HG03571 (cell line): ENCODE results near the gene TMPRSS11D.

Experiments used
- ATAC-seq: cut with Tn5 transposase; IDR thresholded peaks from one replicate; pipeline ENCODE4 v1.9.1; 2021; ENCODE audit not compliant: unreplicated experiment

Gene TMPRSS11D, protein sequence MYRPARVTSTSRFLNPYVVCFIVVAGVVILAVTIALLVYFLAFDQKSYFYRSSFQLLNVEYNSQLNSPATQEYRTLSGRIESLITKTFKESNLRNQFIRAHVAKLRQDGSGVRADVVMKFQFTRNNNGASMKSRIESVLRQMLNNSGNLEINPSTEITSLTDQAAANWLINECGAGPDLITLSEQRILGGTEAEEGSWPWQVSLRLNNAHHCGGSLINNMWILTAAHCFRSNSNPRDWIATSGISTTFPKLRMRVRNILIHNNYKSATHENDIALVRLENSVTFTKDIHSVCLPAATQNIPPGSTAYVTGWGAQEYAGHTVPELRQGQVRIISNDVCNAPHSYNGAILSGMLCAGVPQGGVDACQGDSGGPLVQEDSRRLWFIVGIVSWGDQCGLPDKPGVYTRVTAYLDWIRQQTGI

DNA sequence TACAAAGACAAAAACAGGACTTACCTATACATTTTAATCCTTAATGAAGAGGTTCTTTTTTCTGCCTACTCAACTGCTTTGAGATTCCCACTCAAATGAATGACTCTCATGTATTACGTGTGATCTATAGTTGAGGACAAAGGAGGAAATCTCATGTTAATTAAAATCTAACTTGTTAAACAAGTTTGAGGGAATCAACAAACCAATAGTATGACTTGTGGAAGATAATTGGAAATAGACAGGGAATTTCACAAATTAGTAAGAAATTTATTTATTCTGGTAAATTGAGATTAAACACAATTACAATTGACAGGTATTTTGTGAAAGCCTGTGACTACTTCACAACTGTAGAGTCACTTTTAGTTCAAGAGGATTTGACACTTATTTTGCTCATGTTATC is at the start of gene TMPRSS11D:
TMPRSS11D (minus strand) TSS at position 101 of the 400 bp plus-strand sequence; CDS start at position 32, 69 bp downstream.
- ATAC-seq: no peak

- ATAC-seq: no peak
These were observed 49.2 kb upstream of the TMPRSS11D start for GRCh38 chr4:67933038-67933437.

- no peak for ATAC-seq
These were observed 47.5 kb upstream of the TMPRSS11D start for GRCh38 chr4:67931256-67931655.

DNA sequence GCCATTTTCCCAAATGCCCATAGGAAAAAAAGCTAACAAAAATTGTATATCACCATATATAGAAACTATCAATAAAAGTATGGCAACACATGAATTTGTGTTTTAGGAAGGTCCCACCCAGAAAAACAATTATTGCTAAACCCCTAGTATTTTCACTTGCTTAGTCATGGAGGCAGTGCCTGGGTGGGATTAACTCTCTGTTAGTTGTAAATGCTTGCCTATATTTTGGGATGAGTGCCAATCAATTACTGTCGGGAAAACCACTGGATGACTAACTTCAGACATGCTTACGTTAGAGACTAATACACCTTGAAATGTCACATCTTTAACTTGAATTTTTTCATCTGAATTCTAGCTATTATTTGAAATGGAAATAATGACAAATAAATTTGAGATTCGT is 45.6 kb upstream of the TMPRSS11D start:
- no peak for ATAC-seq

GRCh38 chr4:67928546-67928945 is 44.7 kb upstream of the TMPRSS11D start:
- no peak for ATAC-seq

- ATAC-seq: no peak
These were observed 43.4 kb upstream of the TMPRSS11D start for GRCh38 chr4:67927251-67927650.

DNA sequence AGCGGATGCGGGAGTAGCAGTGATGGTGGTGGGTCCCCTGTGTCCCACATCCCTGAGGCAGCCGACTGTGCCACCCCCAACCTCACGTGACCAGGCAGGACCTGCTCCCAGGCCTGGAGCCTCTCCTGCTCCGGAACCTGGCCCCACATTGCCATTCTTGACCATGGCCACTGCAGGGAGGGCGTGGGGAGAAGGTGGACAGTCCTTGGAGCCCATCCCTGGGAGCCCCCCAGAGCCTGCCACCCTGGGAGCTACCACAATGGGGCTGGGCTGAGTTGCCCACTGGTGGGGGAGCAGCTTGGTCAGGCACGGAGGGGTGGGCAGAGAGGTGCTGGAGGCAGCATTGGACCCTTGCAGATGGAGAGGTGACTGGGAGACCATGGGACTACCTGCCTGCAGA is 42.7 kb upstream of the TMPRSS11D start:
- no peak for ATAC-seq

- no peak for ATAC-seq
These were observed 38.9 kb upstream of the TMPRSS11D start for GRCh38 chr4:67922697-67923096.

DNA sequence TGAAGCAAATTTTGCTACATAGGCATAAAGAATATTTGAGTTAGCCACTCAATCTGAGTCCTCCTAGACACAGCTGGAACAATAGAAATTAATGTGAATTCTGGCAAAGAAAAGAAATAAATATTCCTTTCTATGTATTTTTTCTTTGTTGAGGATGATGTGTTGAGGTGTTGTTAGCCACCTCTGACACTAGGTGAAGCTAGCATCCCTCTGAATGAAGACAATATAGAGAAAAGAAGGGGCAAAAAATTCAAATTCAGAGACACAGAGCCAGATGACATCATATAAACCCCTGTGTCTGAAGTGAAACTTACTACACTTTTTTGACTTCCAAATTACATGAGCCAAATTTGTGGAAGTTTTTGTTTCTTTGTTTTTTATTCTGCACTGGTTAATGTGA is 34.6 kb upstream of the TMPRSS11D start:
- no peak for ATAC-seq

DNA sequence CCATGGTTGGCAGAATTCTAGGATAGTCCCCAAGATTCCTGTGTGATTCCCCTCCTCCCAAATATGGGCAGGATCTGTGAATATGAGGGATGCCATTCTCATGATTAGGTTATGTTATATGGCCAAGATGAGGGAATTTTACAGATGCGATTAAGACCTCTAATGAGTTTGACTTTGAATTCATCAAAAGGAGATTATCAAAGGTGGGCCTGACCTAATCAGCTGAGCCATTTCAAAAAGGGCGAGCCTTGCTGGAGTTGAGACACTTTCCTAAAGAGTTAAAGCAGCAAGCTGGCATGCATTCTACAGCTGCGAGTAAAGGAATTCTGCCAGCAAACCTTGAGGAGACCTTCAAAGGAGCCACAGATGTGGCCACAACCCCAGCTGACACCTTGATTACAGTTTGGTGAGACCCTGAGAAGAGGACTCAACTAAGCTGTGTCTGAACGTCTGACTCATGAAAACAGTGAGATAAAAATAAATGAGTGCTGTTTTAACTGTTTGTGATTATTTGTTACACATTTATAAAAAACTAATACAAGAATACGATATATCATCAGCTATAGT is 31.7 kb upstream of the TMPRSS11D start:
- no peak for ATAC-seq

- no peak for ATAC-seq
These were observed 28.3 kb upstream of the TMPRSS11D start for GRCh38 chr4:67912080-67912479.

DNA sequence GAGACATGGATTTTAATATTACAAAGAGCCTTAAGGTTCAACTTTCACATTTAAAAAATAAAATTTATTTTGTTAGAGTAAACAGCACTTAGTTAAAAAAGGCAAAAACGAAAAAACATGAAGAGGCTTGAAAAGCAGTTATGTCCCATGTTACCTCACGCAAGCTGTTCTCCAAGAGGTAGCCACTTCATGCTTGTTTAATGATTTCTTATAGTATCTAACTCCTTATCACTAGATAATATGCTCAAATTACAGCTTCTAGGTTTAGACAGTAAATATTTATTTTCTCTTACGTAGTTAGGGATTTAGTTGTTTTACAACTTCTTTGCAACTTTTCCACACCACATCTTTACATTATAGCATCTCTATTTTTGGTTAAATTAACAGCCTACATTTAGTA is 27.8 kb upstream of the TMPRSS11D start:
- no peak for ATAC-seq

- no peak for ATAC-seq
These were observed 27.3 kb upstream of the TMPRSS11D start for GRCh38 chr4:67911141-67911540.

- ATAC-seq: no peak
These were observed 26.7 kb upstream of the TMPRSS11D start for GRCh38 chr4:67910585-67910905.

DNA sequence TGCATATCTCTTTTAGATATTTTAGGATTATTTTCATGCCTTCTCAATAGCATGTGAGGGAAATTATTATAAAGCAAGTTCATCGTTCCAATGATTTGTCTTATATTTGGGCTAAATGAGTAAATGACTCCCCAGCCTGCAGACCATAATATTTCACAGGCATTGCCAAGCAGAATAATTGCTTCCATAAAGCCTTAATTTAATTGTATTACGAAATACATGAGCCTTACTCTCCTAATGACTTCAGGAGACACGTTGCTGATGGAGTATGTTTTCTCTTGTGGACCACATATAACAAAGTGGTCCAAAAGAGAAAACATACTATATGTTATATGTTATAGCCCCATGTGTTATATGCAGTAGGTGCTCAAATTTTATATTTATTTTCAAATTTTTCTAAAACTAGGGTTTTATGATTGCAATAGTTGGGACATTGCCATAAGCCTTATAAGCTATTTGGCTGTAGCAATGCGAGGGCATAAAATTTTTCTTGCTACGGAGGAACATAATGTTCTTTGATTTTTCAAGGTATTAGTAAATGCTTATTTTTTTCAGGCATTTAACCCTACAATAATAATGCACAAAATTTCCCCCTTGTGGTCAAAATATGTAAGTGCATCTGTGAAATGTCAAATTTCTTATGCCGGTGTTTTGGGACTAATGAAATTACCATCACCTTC is 26.2 kb upstream of the TMPRSS11D start:
- no peak for ATAC-seq

- ATAC-seq: no peak
These were observed 23.8 kb upstream of the TMPRSS11D start for GRCh38 chr4:67907650-67908049.

DNA sequence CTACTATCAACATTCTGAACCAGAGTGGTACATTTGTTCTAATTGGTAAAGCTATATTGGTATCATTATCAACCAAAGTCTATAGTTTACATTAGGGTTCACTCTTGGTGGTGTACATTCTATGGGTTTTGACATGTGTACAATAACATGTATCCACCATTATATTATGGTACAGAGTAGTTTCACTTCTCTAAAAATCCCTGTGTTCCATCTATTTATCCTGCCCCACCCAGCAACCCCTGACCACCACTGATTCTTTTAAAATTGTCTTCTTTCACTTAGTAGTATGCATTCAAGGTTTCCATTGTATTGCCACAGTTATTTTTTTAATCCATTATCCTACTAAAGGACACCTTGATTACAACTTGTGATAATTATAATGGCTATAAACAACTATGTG is 15.3 kb upstream of the TMPRSS11D start:
- ATAC-seq: no peak

DNA sequence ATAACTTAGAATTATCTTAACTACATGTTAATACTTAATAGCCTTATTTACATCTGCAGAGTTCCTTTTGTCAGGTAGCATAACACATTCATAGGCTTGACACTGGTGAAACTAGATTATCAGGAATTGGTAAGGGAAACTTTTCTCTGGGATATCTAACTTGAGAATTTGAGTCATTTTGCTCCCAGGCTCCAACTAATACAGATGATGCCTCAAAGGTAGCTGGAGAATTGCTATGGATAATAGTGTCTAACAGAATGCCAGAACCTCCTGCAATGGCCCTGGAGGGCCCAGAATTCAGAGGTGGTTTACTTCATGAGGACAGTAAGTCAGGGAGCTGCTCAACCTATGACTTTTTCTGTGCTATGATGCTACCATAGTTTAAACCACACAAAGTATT is 13.9 kb upstream of the TMPRSS11D start:
- no peak for ATAC-seq

DNA sequence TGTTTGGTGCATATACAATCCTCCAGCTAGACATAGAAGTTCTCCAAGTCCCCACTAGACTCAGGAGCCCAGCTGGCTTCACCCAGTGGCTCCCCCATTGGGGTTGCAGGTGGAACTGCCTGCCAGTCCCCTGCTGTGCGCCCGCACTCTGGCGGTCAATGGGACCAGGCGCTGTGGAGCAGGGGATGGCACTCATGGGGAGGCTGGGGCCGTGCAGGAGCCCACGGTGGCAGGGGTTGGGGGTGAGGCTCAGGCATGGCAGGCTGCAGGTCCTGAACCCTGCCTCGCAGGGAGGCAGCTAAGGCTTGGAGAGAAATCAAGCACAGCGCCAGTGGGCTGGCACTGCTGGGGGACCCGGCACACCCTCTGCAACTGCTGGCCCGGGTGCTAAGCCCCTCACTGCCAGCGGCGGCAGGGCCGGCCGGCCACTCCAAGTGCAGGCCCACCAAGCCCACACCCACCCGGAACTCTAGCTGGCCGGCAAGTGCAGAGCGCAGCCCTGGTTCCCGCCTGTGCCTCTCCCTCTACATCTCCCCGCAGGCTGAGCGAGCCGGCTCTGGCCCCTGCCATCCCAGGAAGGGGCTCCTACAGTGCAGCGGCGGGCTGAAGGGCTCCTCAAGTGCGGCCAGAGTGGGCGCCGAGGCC is 12.7 kb upstream of the TMPRSS11D start:
- no peak for ATAC-seq

- ATAC-seq: no peak
These were observed 10.9 kb upstream of the TMPRSS11D start for GRCh38 chr4:67894659-67895058.

DNA sequence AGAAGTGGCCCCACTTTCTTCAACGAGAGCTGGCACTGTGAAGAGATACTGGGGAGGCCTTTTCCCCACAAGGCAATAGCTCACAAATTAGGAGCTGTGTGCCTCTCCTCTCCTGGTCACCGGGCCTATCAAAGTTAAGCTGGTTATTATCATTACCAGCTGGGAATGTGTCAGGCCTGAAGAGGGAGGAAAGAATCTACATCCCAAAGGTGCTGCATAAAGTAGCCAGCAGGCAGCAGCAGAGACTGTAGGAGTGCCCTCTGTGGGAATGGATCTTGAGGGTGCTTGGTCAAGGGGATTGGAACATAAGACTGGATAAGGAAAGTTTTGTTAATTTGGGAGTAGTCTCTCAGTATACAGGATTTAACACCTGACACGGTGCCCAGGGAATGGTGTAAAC is 9.1 kb upstream of the TMPRSS11D start:
- no peak for ATAC-seq

GRCh38 chr4:67892253-67892652 is 8.5 kb upstream of the TMPRSS11D start:
- ATAC-seq: no peak
